Stimulated activated naive B cell treated with anti-CD40 and anti-IgM and Interleukin-4, amounts not matched to agents 10 μg/mL and 1 μg/mL and 100 μg/mL, for 72 hours (primary cell): ENCODE data around the gene RXFP4.
"Not testable (repeated sequence)": the region's sequence is repeated elsewhere in the genome, so short reads cannot be mapped to it uniquely, and the experiment has no call there.

Experiments used
- ATAC-seq, 2 donors: fragments of 150-1000 bp; cut with Tn5 transposase; replicated peaks; 2 replicates each; pipeline ENCODE4 v1.10.0; 2021; ENCODE audit warnings: moderate library complexity in 1 of 2
- DNase-seq: peaks from one replicate; pipeline ENCODE4 v3.0.0; 2021
- H3K27ac Mint-ChIP-seq: one replicate; pipeline ENCODE4 v1.8.0; 2022; ENCODE audit warnings: mild to moderate bottlenecking, mixed read lengths
- H3K27me3 Mint-ChIP-seq, 2 donors: one replicate each; pipeline ENCODE4 v1.8.0; 2022; ENCODE audit warnings: mixed read lengths in 2 of 2
- H3K36me3 Mint-ChIP-seq, 2 donors: one replicate each; pipeline ENCODE4 v1.8.0; 2022; ENCODE audit warnings: mixed read lengths in 2 of 2, mild to moderate bottlenecking in 1 of 2
- H3K4me1 Mint-ChIP-seq, 2 donors: one replicate each; pipeline ENCODE4 v1.8.0; 2022; ENCODE audit warnings: mixed read lengths in 2 of 2, mild to moderate bottlenecking in 1 of 2
- H3K4me3 Mint-ChIP-seq, 2 donors: one replicate each; pipeline ENCODE4 v1.8.0; 2022; ENCODE audit warnings: mild to moderate bottlenecking in 2 of 2, mixed read lengths in 2 of 2, moderate library complexity in 1 of 2
- H3K9me3 Mint-ChIP-seq, 2 donors: one replicate each; pipeline ENCODE4 v1.8.0; 2022; ENCODE audit warnings: mixed read lengths in 2 of 2, mild to moderate bottlenecking in 1 of 2

Gene RXFP4

DNA sequence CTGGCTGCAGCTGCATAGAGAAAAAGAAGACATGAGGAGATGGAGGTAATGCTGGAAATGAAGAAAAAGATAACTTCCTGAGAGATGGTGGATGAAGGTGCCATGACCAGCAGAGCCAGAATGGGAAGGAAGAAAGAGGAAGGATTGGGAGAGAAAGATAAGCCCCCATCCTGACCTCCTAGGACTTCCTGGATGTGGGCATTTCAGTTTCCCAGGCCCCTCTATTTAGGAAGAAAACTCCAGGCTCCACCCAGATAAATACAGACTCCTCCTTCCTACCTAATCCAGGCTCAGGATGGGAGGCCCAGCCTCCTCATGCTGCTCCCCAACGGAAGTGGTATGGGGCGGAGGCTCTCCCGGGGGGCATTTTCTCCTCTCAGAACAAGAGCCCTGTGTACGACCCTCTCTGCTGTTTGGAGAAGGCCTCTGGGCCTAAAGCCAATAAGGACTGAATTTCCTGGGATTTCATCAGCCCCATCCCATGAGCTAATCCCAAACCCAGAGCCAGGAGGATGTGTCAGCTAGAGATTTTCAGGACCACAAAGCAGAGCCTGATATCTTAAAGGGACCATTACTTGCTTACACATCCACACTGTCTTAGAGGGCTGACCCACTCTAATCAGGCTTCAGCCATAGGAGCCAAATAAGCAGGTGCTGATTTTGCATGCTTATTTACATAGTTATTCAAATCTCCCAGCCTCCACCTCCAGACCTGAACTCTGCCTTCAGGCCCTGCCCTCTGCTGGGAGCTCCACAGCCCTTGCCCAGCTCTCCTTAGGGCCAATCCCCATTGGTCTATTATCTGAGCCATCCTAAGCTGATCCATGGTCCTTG is 42.0 kb downstream of the RXFP4 start:
- Mint-ChIP-seq H3K4me1 (peaks cover 38 to 59% of the 10 kb centered on the region in 2 donors), H3K36me3 (peaks cover 14 to 27% of the 10 kb centered on the region in 2 donors), H3K4me3 (peak overlapping the region in 1 of 2 donors; percentile 25), H3K27ac (peak overlapping the region; percentile 86), H3K27me3 (no peaks in the 10 kb centered on the region), H3K9me3 (no peaks in the 10 kb centered on the region)
- DNase-seq (no peak), ATAC-seq (peak; percentile 18 to 45)

DNA sequence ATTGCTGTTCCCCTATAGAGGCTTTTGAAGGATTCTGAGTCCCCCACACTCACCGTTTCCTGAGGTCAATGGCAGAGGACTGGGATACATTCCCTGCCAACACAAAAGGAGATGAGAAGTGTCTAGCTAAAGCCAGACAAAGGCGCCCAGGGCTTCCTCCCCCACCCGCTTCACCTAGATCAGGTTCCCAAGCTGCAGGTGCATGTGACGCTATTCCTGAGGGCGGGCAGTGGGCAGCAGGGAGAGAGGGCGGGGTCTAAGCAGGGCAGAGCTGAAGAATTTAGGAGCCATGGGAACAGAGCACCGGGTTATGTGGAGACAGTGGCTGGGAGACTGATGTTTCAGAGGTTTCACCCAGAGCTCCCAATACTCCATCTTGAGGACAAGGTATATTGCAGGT is 42.9 kb downstream of the RXFP4 start:
- DNase-seq, result no peak
- H3K9me3 Mint-ChIP-seq, result no peaks in the 10 kb centered on the region
- peaks cover 44 to 68% of the 10 kb centered on the region in 2 donors for H3K4me1 Mint-ChIP-seq
- no peak overlapping the region for H3K4me3 Mint-ChIP-seq
- H3K36me3 Mint-ChIP-seq, result peaks cover 14 to 27% of the 10 kb centered on the region in 2 donors
- ATAC-seq, result no peak
- H3K27me3 Mint-ChIP-seq, result no peaks in the 10 kb centered on the region
- H3K27ac Mint-ChIP-seq, result peak overlapping the region; percentile 79

DNA sequence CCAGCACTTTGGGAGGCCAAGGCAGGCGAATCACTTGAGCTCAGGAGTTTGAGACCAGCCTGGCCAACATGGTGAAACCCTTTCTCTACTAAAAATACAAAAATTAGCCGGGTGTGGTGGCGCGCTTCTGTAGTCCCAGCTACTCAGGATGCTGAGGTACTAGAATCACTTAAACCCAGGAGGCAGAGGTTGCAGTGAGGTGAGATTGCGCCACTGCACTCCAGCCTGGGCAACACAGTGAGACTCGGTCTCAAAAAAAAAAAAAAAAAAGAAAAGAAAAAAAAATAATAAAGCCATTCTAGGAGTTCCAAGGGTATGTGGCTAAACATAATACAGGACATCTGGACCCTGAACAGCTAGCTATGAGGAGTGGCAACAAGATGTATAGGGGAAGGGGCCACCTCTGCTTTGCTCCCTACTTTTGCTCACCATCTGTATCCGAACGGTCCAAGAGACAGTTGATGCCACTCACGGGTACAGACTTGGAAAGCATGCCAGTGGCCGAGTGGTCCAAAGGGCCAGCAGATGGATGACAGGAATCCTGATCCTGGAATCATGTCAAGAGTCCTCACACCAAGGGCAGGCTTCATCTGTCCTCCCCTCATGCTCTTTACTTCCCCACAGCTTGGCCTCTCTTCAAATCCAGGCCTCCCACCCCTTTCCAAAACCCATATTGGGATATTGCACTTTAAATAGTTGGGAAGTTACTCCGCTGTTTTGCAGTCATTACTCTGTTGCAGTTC is 43.6 kb downstream of the RXFP4 start:
- not testable (repeated sequence) for H3K27me3 Mint-ChIP-seq, ATAC-seq, DNase-seq, H3K4me3 Mint-ChIP-seq, H3K9me3 Mint-ChIP-seq, H3K27ac Mint-ChIP-seq
- Mint-ChIP-seq H3K36me3 (peaks cover 14 to 23% of the 10 kb centered on the region in 2 donors), H3K4me1 (peaks cover 52 to 68% of the 10 kb centered on the region in 2 donors)

DNA sequence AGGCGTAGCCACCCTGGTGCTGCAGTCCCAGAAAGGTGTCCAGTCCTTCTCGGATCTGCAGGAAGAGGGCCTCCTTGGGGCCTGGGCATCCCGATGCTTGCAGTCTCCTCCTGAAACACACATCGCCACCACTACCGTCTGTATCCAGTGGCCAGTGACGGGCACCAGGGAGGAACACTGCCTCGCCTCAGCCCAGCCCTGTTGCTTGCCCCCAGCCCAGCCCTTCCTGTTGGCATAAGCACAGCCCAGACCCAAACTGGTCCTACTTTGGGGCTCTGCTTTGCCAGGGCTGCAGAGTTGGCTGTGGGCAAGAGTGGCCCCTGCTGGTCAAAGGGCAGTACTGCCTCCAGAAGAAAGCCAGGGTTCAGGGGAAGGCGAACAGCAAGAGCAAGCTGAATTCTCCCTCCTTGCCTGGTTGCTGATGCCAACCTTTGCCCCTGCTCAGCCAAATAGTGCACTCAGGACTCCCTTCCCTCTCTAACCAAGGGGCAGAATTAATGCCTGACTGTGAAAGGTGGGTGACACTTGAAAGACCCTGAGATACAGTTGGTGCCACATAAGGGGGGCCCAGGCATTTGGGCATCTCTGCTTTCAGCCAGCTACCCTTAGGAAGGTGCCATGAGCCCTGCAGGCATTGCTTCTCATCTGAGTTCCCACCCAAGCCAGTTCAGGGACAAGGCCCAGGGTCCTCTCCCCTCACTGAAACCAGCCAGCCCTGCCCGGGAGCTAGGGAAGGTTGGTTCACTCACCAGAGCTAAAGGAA is 48.0 kb downstream of the RXFP4 start:
- Mint-ChIP-seq H3K9me3 (no peaks in the 10 kb centered on the region), H3K4me3 (peak overlapping the region; percentile 53 to 59), H3K4me1 (peaks cover 18 to 33% of the 10 kb centered on the region in 2 donors), H3K27ac (peak overlapping the region; percentile 88), H3K36me3 (no peaks in the 10 kb centered on the region), H3K27me3 (no peaks in the 10 kb centered on the region)
- ATAC-seq (peak; percentile 89 to 90), DNase-seq (peak; percentile 72)

DNA sequence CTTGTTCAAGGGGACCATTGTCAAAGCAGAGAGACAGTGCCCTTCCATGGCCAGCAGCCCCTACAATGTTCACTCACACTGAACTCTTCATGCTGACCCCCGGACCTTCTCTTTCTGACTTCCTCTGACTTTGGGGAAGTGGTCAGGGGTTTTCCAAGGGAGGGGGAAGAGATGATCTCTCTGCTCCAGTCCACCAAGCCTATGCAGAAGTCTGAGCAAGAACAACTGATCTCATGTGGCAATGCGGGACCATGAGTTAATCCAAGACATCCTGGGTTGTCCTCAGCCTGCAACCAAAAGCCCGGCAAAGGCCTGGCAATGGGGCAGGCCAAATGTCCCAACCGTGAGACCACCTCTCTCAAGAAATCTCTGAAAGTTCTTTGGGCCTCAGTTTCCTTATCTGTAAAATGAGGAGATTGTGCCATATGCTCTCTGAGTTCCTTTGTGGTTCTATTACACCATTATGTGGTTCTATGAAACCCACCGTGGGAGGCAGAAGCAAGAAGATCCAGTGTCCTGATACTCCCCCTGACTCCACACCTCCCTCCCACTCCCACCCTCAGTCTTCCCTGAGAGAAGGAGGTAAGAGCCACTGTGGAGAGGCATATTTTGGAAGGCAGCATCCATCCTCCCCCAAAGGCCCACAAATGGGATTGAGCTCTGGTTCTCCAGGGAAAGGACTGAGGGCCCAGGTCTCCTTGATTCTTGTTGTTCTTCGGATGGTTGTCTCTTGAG is 48.7 kb downstream of the RXFP4 start:
- Mint-ChIP-seq H3K4me3 (peak overlapping the region; percentile 53 to 55), H3K9me3 (no peaks in the 10 kb centered on the region), H3K4me1 (peaks cover 17 to 30% of the 10 kb centered on the region in 2 donors), H3K27ac (peak overlapping the region; percentile 88), H3K36me3 (no peaks in the 10 kb centered on the region), H3K27me3 (no peaks in the 10 kb centered on the region)
- peak; percentile 83 to 85 for ATAC-seq
- peak; percentile 35 for DNase-seq
